HepG2 (cell line): ENCODE measurements around the gene ASXL1. TPM values are rescaled to one million over a fixed set of nuclear protein-coding genes. Genes with fewer than 3 reads are reported as not detected.

Experiments used
- ATAC-seq: fragments of 200-7000 bp; cut with Tn5 transposase; 3 replicates; pipeline ENCODE4 v1.9.1; 2020; ENCODE audit warnings: mild to moderate bottlenecking, moderate library complexity
- BruUV-seq: library from RNA; stranded (reverse); fragments of 400-500 nt; replicated peaks from 2 replicates; lab custom pipeline; 2021; lab: Mats Ljungman, UMichigan
- CTCF ChIA-PET: fragments of 300-600 bp; formaldehyde crosslinking; extraction: SDS; loops from one replicate; lab custom pipeline; 2021; ENCODE audit warnings: low total read pairs, inconsistent platforms, low intra/inter-chr PET ratio; lab: Yijun Ruan, JAX
- POLR2A ChIA-PET: fragments of 350-600 bp; sonication (Branson Sonifier 250); formaldehyde crosslinking; loops from one replicate; lab custom pipeline; 2020; ENCODE audit warnings: antibody characterized with exemption, inconsistent platforms; lab: Yijun Ruan, JAX
- DNase-seq: peaks from one replicate; pipeline ENCODE4 v3.0.0-alpha.2; 2015; ENCODE audit warnings: low spot score
- FAIRE-seq: peaks from 3 replicates; lab custom pipeline; 2011; peaks lifted over from hg19 to GRCh38; lab: Jason Lieb, UNC
- H2AFZ ChIP-seq: one replicate; pipeline ENCODE4 v1.6.1; 2011; ENCODE audit warnings: low read length, inconsistent platforms
- H3K27ac ChIP-seq: fragments of 300-600 bp; 3 replicates; pipeline ENCODE4 v1.8.0; 2011; ENCODE audit warnings: mixed run types, mild to moderate bottlenecking, mixed read lengths, low read length, inconsistent platforms; ENCODE audit not compliant: insufficient read depth; ENCODE audit errors: extremely low read length
- H3K27me3 ChIP-seq, 2 experiments: fragments of 200-600 bp in 1 of 2; 2 replicates in 1 of 2; 3 replicates in 1 of 2; pipeline versions ENCODE4 v1.6.0 to v1.8.0; 2011; ENCODE audit warnings: low read length in 2 of 2, mild to moderate bottlenecking in 2 of 2, moderate library complexity in 2 of 2, inconsistent platforms in 1 of 2; ENCODE audit not compliant: insufficient read depth in 2 of 2, control insufficient read depth in 1 of 2
- H3K36me3 ChIP-seq, 2 experiments: fragments of 200-600 bp in 1 of 2; replicated peaks in 1 of 2; 2 replicates in 1 of 2; 3 replicates in 1 of 2; pipeline versions ENCODE4 v1.5.1 to v1.8.0; 2011; ENCODE audit warnings: low read length in 2 of 2, inconsistent platforms in 1 of 2; ENCODE audit not compliant: insufficient read depth in 2 of 2, control insufficient read depth in 1 of 2
- H3K4me1 ChIP-seq: 2 replicates; pipeline ENCODE4 v1.5.1; 2012; ENCODE audit warnings: low read length, inconsistent platforms; ENCODE audit not compliant: insufficient read depth
- H3K4me2 ChIP-seq: 2 replicates; pipeline ENCODE4 v1.6.0; 2011; ENCODE audit warnings: low read depth, low read length, inconsistent platforms
- H3K4me3 ChIP-seq, 3 experiments: fragments of 200-600 bp in 1 of 3; sonication (generic), shearing (Covaris generic) in 1 of 3; replicated peaks in 1 of 3; 2 replicates each; pipeline ENCODE4 v1.5.1; 2011 to 2016; ENCODE audit warnings: low read length in 3 of 3, inconsistent platforms in 2 of 3, low read depth in 2 of 3, mild to moderate bottlenecking in 2 of 3, control low read depth in 1 of 3, mixed read lengths in 1 of 3; ENCODE audit not compliant: insufficient read depth in 1 of 3
- H3K79me2 ChIP-seq: one replicate; pipeline ENCODE4 v1.6.1; 2011; ENCODE audit warnings: low read length, inconsistent platforms; ENCODE audit not compliant: insufficient read depth
- H3K9ac ChIP-seq: 2 replicates; pipeline ENCODE4 v1.6.0; 2011; ENCODE audit warnings: mild to moderate bottlenecking, low read depth, low read length, inconsistent platforms; ENCODE audit not compliant: insufficient read depth
- H3K9me3 ChIP-seq: 2 replicates; pipeline ENCODE4 v1.5.1; 2012; ENCODE audit warnings: mild to moderate bottlenecking, low read length
- H4K20me1 ChIP-seq: 2 replicates; pipeline ENCODE4 v1.6.0; 2011; ENCODE audit warnings: inconsistent platforms, mild to moderate bottlenecking, low read length, moderate library complexity; ENCODE audit not compliant: insufficient read depth
- ATF3 ChIP-seq: sonication (generic); formaldehyde crosslinking; IDR thresholded peaks from 2 replicates; pipeline ENCODE4 v1.4.0; 2020; ENCODE audit warnings: missing genetic modification reagents
- ATF5 ChIP-seq: sonication (generic); formaldehyde crosslinking; IDR thresholded peaks from 2 replicates; pipeline ENCODE4 v1.4.0; 2020; ENCODE audit warnings: mild to moderate bottlenecking, low read depth, missing genetic modification reagents
- CEBPB ChIP-seq: IDR thresholded peaks from 2 replicates; pipeline ENCODE4 v1.6.1; 2011; ENCODE audit warnings: low read depth, low read length, improper control_type of control experiment, borderline replicate concordance
- CEBPG ChIP-seq: IDR thresholded peaks from 2 replicates; pipeline ENCODE4 v1.6.1; 2016
- HCFC1 ChIP-seq: fragments of 150-350 bp; IDR thresholded peaks from 2 replicates; pipeline ENCODE4 v1.6.1; 2014; ENCODE audit warnings: low read depth, low read length
- HES4 ChIP-seq: sonication (generic); formaldehyde crosslinking; IDR thresholded peaks from 2 replicates; pipeline ENCODE4 v1.9.0; 2021; ENCODE audit warnings: mild to moderate bottlenecking, missing genetic modification reagents, borderline replicate concordance
- JUN ChIP-seq: sonication (generic); formaldehyde crosslinking; IDR thresholded peaks from 2 replicates; pipeline ENCODE4 v1.4.0; 2020; ENCODE audit warnings: mild to moderate bottlenecking, missing genetic modification reagents
- KLF11 ChIP-seq: IDR thresholded peaks from 2 replicates; pipeline ENCODE4 v1.6.1; 2016; ENCODE audit warnings: missing compliant biosample characterization
- MAFK ChIP-seq, 2 experiments: IDR thresholded peaks in 1 of 2; conservative IDR thresholded peaks in 1 of 2; 2 replicates each; pipeline ENCODE4 v1.6.1; 2011; ENCODE audit warnings: improper control_type of control experiment in 2 of 2, low read length in 2 of 2
- NCOR1 ChIP-seq: fragments of 200-600 bp; sonication (generic); IDR thresholded peaks from 2 replicates; pipeline ENCODE4 v1.7.0; 2017; ENCODE audit warnings: antibody characterized with exemption, low read length, borderline replicate concordance
- RBM22 ChIP-seq: fragments of 200-400 bp; formaldehyde crosslinking; optimal IDR thresholded peaks from 2 replicates; pipeline ENCODE3; 2017; ENCODE audit warnings: mild to moderate bottlenecking, low read length, moderate library complexity
- RORA ChIP-seq: sonication (generic); formaldehyde crosslinking; IDR thresholded peaks from 2 replicates; pipeline ENCODE4 v1.5.0; 2020; ENCODE audit warnings: mild to moderate bottlenecking, missing genetic modification reagents, moderate library complexity
- SATB2 ChIP-seq: sonication (generic); formaldehyde crosslinking; IDR thresholded peaks from 2 replicates; pipeline ENCODE4 v1.5.0; 2020; ENCODE audit warnings: missing genetic modification reagents
- SCMH1 ChIP-seq: sonication (generic); formaldehyde crosslinking; IDR thresholded peaks from 2 replicates; pipeline ENCODE4 v1.9.0; 2021; ENCODE audit warnings: missing genetic modification reagents, mild to moderate bottlenecking, borderline replicate concordance
- SP140L ChIP-seq: sonication (generic); formaldehyde crosslinking; IDR thresholded peaks from 2 replicates; pipeline ENCODE4 v1.4.0; 2020; ENCODE audit warnings: missing genetic modification reagents, borderline replicate concordance
- THYN1 ChIP-seq: sonication (generic); formaldehyde crosslinking; IDR thresholded peaks from 2 replicates; pipeline ENCODE4 v1.8.1; 2023; ENCODE audit warnings: low read depth, mild to moderate bottlenecking, moderate library complexity, missing genetic modification reagents, borderline replicate concordance
- YEATS2 ChIP-seq: sonication (generic); formaldehyde crosslinking; IDR thresholded peaks from 2 replicates; pipeline ENCODE4 v1.4.0; 2020; ENCODE audit warnings: missing genetic modification reagents, borderline replicate concordance
- ZFP41 ChIP-seq: sonication (generic); formaldehyde crosslinking; IDR thresholded peaks from 2 replicates; pipeline ENCODE4 v1.4.0; 2020; ENCODE audit warnings: mild to moderate bottlenecking, missing genetic modification reagents, borderline replicate concordance
- ZNF121 ChIP-seq: sonication (generic); formaldehyde crosslinking; IDR thresholded peaks from 2 replicates; pipeline ENCODE4 v1.5.0; 2020; ENCODE audit warnings: mild to moderate bottlenecking, missing genetic modification reagents
- ZNF256 ChIP-seq: sonication (generic); formaldehyde crosslinking; conservative IDR thresholded peaks from 2 replicates; pipeline ENCODE4 v1.4.0; 2020; ENCODE audit warnings: missing genetic modification reagents
- ZNF556 ChIP-seq: sonication (generic); formaldehyde crosslinking; IDR thresholded peaks from 2 replicates; pipeline ENCODE4 v1.4.0; 2020; ENCODE audit warnings: mild to moderate bottlenecking, missing genetic modification reagents, borderline replicate concordance
- ZNF891 ChIP-seq: sonication (generic); formaldehyde crosslinking; IDR thresholded peaks from 2 replicates; pipeline ENCODE4 v1.5.0; 2020; ENCODE audit warnings: mild to moderate bottlenecking, missing genetic modification reagents
- ZSCAN30 ChIP-seq: sonication (generic); formaldehyde crosslinking; IDR thresholded peaks from 2 replicates; pipeline ENCODE4 v1.5.0; 2020; ENCODE audit warnings: mild to moderate bottlenecking, missing genetic modification reagents
- WGBS: methylation state at CpG from one replicate; pipeline ENCODE4 v1.1.6; 2017; ENCODE audit warnings: low lambda C conversion rate; 5-methylcytosine and 5-hydroxymethylcytosine counted together
- in situ Hi-C: cut with HindIII; loops from 2 replicates; pipeline ENCODE4 v1.10.0; 2017; ENCODE audit warnings: low pct_unique_long_range_greater_than_20kb; ENCODE audit not compliant: extremely low pct_ligation_motif_present
- intact Hi-C: fragments of 100-400 bp; cut with micrococcal nuclease; formaldehyde crosslinking; loops from one replicate; pipeline ENCODE4 v1.10.0; 2022; ENCODE audit not compliant: unreplicated experiment
- polyA plus RNA-seq, 8 experiments: library from polyadenylated mRNA; depleted of rRNA in 3 of 8; stranded (reverse) in 7 of 8; unstranded in 1 of 8; fragments of >200 nt; fragmentation: Illumina TruSeq in 4 of 8; extraction: Trizol in 4 of 8; gene quantifications; 2 replicates each; pipeline versions ENCODE4 v1.2.1 to v1.2.3, GENCODE V29; 2011 to 2016; ENCODE audit warnings: low read depth in 4 of 8, missing spikeins in 1 of 8, mixed read lengths in 1 of 8; ENCODE audit not compliant: insufficient read depth in 1 of 8
- total RNA-seq, 5 experiments: library from RNA; depleted of rRNA; stranded (reverse); fragments of >200 nt; fragmentation: Illumina TruSeq; extraction: Trizol; gene quantifications; 2 replicates each; pipeline ENCODE4 v1.2.3, GENCODE V29; 2016; ENCODE audit warnings: low read depth in 1 of 5

ASXL1 gene
- total and polyA plus RNA-seq, 2 of the 13 experiments (the other 11 are each of a cell fraction or from before 2014, with no cell fraction given): 62.1 to 74.8 TPM

GRCh38 chr20:32418376-32418775 is 60.2 kb downstream of the ASXL1 start:
- Histone ChIP-seq H4K20me1 (peaks cover 50% of the 10 kb centered on the region), H3K9ac (no peak overlapping the region), H3K4me2 (no peak overlapping the region), H3K4me1 (peaks cover 4% of the 10 kb centered on the region; the same call in 1 of the 2 replicates), H3K9me3 (no peaks in the 10 kb centered on the region), H3K36me3 (peaks cover 5 to 24% of the 10 kb centered on the region in 2 experiments; a peak in 4 of 5 replicates), H3K79me2 (peaks cover 75% of the 10 kb centered on the region), H3K27me3 (no peaks in the 10 kb centered on the region), H3K27ac (no peak overlapping the region), H2AFZ (no peak overlapping the region), H3K4me3 (no peak overlapping the region)
- BruUV-seq: no TSS peak
- CTCF ChIA-PET: no interaction called here
- DNase-seq (no peak), ATAC-seq (no peak), FAIRE-seq (no peak)
- in situ Hi-C loops: no loop called here
- TF ChIP-seq ZNF256 (no peak), SP140L (CRISPR knock-in tag) (no peak), RBM22 (peak; percentile 44), ZFP41 (no peak), SATB2 (CRISPR knock-in tag) (no peak), RORA (no peak), NCOR1 (no peak), YEATS2 (CRISPR knock-in tag) (no peak), ZNF556 (CRISPR knock-in tag) (no peak), JUN (no peak), HCFC1 (no peak), ZNF891 (CRISPR knock-in tag) (no peak), CEBPG (CRISPR knock-in tag) (peak; percentile 44), ATF3 (CRISPR knock-in tag) (no peak), ZNF121 (peak; percentile 71; the same call in 1 of the 2 replicates), THYN1 (CRISPR knock-in tag) (no peak), ZSCAN30 (CRISPR knock-in tag) (no peak), ATF5 (CRISPR knock-in tag) (no peak), HES4 (CRISPR knock-in tag) (no peak), SCMH1 (CRISPR knock-in tag) (no peak), MAFK (conservative IDR thresholded peaks at IDR 0.05 in 1 of 2, IDR thresholded peaks at IDR 0.05 in 1 of 2; ENCODE audit: low read length in 2 of 2) (no peak), KLF11 (CRISPR knock-in tag) (no peak), CEBPB (peak; percentile 68)
- 95% methylated on average over 2 of the region's 2 CpGs for WGBS
- POLR2A ChIA-PET: no interaction called here
- intact Hi-C loops: no loop called here
